ENCODE measurements around the gene PCSK7.
A peak's percentile ranks its signal among the peaks of the same experiment; 100 is the strongest.

Gene PCSK7

DNA sequence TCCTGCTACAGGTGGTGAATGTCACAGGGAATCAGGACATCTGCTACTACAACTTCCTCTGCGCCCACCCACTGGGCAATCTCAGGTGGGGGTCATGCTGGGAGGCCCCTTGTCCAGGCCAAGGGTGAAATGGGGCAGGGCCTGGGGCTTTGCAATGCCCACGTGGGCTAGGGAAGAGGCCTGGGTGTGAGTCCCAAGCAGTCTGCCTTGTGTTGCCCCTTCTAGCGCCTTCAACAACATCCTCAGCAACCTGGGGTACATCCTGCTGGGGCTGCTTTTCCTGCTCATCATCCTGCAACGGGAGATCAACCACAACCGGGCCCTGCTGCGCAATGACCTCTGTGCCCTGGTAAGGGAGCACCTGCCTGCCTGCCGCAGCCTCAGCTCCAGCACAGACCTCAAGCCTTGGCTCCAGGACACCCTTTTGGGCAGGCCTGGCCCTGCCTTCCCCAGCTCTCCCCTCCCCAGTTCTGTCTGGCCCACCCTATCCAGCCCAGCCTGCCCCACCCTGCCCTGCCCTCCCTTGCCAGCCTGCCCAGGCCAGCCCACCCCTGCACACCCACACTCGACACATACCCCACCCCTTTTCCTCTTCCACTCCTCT, 41.8 kb downstream of the PCSK7 start:
- Histone ChIP-seq H3K27me3 (no peaks in the 10 kb centered on the region), H3K4me3 (no peak overlapping the region), H3K4me1 (peaks cover 0 to 5% (median 0%) of the 10 kb centered on the region in 4 donors), H3K9me3 (no peaks in the 10 kb centered on the region), H3K36me3 (peaks cover 38 to 99% (median 91%) of the 10 kb centered on the region in 3 donors), H3K27ac (no peak overlapping the region)
- intact Hi-C loops (cut with DNase I; ENCODE audit: low total_unique reads), result loop anchor here (5.0 kb wide), 1 partner anchor 42 kb away; the partner anchor contains the start of genes PCSK7 and RNF214
- TF ChIP-seq, protein P1, sequence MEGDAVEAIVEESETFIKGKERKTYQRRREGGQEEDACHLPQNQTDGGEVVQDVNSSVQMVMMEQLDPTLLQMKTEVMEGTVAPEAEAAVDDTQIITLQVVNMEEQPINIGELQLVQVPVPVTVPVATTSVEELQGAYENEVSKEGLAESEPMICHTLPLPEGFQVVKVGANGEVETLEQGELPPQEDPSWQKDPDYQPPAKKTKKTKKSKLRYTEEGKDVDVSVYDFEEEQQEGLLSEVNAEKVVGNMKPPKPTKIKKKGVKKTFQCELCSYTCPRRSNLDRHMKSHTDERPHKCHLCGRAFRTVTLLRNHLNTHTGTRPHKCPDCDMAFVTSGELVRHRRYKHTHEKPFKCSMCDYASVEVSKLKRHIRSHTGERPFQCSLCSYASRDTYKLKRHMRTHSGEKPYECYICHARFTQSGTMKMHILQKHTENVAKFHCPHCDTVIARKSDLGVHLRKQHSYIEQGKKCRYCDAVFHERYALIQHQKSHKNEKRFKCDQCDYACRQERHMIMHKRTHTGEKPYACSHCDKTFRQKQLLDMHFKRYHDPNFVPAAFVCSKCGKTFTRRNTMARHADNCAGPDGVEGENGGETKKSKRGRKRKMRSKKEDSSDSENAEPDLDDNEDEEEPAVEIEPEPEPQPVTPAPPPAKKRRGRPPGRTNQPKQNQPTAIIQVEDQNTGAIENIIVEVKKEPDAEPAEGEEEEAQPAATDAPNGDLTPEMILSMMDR (IDR thresholded peaks at IDR 0.05), result no peak
- peak in 1 of 2 donors; percentile 60 for DNase-seq

DNA sequence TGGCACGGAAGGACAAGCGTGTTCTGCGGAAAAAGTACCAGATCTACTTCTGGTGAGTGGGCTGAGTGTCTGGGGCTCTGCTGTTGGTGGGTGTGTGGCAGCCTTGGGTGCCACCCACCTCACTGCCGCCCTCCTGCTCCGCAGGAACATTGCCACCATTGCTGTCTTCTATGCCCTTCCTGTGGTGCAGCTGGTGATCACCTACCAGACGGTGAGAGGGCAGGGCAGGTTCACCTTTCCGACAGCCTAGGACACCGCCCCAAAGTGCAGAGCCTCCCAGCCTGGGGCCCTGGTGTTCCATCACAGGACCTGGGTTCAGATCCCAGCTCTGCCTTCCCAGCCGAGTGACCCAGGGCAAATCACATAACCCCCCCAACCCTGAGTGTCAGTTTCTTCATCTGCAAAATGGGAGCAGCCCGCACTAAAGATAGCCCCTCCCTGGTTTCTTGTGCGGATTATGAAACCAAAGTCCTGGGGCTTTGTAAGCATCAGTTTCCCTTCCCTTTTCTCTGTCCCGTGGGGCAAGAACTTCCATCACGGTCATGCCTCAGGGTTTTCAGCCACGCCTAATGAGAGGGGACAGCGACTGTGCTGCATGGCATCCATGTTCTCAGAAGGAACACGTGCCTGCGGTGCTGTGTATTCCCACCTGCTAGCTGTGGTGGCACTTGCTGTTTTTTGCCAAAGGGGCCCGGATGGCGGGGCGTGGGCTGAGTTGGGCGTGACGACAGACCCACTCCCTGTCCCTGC, 42.5 kb downstream of the PCSK7 start:
- Histone ChIP-seq H3K9me3 (no peaks in the 10 kb centered on the region), H3K36me3 (peaks cover 38 to 99% (median 94%) of the 10 kb centered on the region in 3 donors), H3K4me1 (peaks cover 0 to 5% (median 0%) of the 10 kb centered on the region in 4 donors), H3K27me3 (no peaks in the 10 kb centered on the region), H3K4me3 (no peak overlapping the region), H3K27ac (no peak overlapping the region)
- TF ChIP-seq, protein P1 (IDR thresholded peaks at IDR 0.05), result no peak
- peak; percentile 63 to 74 for DNase-seq
- intact Hi-C loops (cut with DNase I; ENCODE audit: low total_unique reads), result no loop called here

DNA sequence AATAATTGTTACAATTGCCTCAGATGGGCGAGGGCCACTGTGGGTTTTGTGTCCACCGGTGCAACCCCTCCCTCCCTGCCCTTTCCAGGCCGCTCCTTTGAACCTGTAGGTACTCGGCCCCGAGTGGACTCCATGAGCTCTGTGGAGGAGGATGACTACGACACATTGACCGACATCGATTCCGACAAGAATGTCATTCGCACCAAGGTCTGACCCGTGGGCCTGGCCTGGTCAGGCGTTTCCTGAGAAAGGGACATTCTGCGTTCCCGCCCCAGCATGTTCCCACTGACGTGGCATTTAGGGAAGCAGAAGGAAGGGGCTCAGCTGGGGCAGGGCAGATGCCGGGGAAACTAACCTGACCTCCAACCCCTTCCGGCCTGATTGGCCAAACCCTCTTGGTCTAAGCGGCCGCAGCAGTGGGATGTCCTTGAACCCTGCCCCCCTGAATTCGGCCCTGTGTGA, 43.2 kb downstream of the PCSK7 start:
- TF ChIP-seq, protein P1 (IDR thresholded peaks at IDR 0.05), result no peak
- Histone ChIP-seq H3K4me1 (peaks cover 0 to 5% (median 0%) of the 10 kb centered on the region in 4 donors), H3K9me3 (no peaks in the 10 kb centered on the region), H3K36me3 (peaks cover 37 to 98% (median 94%) of the 10 kb centered on the region in 3 donors), H3K27me3 (no peaks in the 10 kb centered on the region), H3K4me3 (no peak overlapping the region), H3K27ac (no peak overlapping the region)
- DNase-seq, result peak; percentile 55 to 71
- intact Hi-C loops (cut with DNase I; ENCODE audit: low total_unique reads), result no loop called here

DNA sequence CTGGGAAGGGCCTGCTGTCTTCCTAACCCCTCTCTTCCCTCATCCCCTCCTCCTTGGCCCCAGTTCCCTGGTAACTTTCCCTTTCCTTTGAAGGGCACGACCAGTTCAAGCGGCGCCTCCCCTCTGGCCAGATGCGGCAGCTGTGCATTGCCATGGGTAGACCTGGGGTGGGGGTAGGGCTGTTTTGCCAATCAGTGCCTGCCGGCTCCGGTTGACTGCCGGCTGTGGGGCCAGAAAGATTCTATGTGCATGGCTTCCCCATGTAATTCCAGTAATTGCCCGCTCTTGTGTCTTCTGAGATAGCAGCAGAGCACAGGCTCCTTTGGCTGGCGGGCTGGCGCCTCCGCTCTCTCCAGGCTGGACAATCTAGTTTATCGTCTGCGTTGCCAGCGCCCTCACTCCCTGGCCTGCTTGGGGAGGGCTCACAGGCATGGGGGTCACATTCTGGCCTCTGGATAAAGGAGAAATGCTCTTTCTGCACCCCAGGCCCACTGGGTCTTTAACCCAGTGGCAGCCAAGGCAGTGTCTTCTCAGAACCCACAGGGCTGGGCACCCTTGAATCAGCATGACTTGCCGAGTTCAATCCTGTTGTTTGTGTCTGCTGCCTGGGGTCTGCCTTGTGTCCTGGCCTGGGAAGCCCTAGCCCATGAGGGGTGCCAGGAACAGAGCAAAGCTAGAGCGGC, 43.9 kb downstream of the PCSK7 start:
- intact Hi-C loops (cut with DNase I; ENCODE audit: low total_unique reads), result no loop called here
- H3K27me3 ChIP-seq, result no peaks in the 10 kb centered on the region
- H3K36me3 ChIP-seq, result peaks cover 32 to 98% (median 94%) of the 10 kb centered on the region in 3 donors
- peak; percentile 18 to 56 for DNase-seq
- peaks cover 0 to 5% (median 0%) of the 10 kb centered on the region in 4 donors for H3K4me1 ChIP-seq
- TF ChIP-seq, protein P1 (IDR thresholded peaks at IDR 0.05), result no peak
- H3K27ac ChIP-seq, result no peak overlapping the region
- H3K9me3 ChIP-seq, result no peaks in the 10 kb centered on the region
- H3K4me3 ChIP-seq, result no peak overlapping the region

DNA sequence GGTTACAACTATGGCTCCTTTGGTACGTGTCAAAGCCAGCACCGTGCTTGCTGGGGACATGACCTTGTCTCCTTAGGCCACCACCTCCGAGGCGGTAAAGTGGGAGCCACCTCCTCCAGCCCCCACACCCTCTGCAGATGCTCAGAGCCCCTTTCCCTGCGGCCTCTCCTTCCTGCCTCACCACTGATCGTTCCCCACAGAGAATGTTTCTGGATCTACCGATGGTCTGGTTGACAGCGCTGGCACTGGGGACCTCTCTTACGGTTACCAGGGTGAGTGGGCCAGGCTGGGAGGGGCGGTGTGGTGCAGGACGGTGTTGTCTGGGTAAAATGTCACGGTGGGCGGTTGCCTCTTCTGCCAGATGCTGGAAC, 44.5 kb downstream of the PCSK7 start:
- Histone ChIP-seq H3K9me3 (no peaks in the 10 kb centered on the region), H3K27ac (no peak overlapping the region), H3K4me1 (peaks cover 0 to 5% (median 0%) of the 10 kb centered on the region in 4 donors), H3K36me3 (peaks cover 32 to 98% (median 93%) of the 10 kb centered on the region in 3 donors), H3K4me3 (no peak overlapping the region), H3K27me3 (no peaks in the 10 kb centered on the region)
- TF ChIP-seq, protein P1 (IDR thresholded peaks at IDR 0.05), result no peak
- DNase-seq, result peak in 1 of 2 donors; percentile 66
- intact Hi-C loops (cut with DNase I; ENCODE audit: low total_unique reads), result no loop called here

All from tibial artery (tissue), 4 donors.